C4-2B (cell line): ENCODE results near the gene SOCS2.

ENCODE experiments used
- H3K27ac ChIP-seq: fragments of 450-650 bp; 2 replicates; pipeline ENCODE4 v1.5.1; 2017
- CTCF ChIP-seq: fragments of 450-650 bp; conservative IDR thresholded peaks from 2 replicates; pipeline ENCODE4 v1.5.1; 2017; ENCODE audit warnings: mild to moderate bottlenecking
- ZFX ChIP-seq: fragments of 450-650 bp; IDR thresholded peaks from 2 replicates; pipeline ENCODE4 v1.6.1; 2017

The SOCS2 gene

GRCh38 chr12:93587611-93588010 lies 15.1 kb downstream of the SOCS2 start:
- no peak for TF ChIP-seq ZFX
- TF ChIP-seq CTCF = no peak
- H3K27ac ChIP-seq = no peak overlapping the region

- no peak overlapping the region for H3K27ac ChIP-seq
- TF ChIP-seq ZFX = no peak
Measured at GRCh38 chr12:93589081-93589480, 16.6 kb downstream of the SOCS2 start.

- TF ChIP-seq CTCF (no peak), ZFX (no peak)
- peak overlapping the region; percentile 14; the same call in 1 of the 2 replicates for H3K27ac ChIP-seq
Measured at GRCh38 chr12:93591137-93591868, 18.8 kb downstream of the SOCS2 start.

GRCh38 chr12:93592641-93593406 lies 20.3 kb downstream of the SOCS2 start:
- TF ChIP-seq CTCF (no peak), ZFX (no peak)
- H3K27ac ChIP-seq = no peak overlapping the region

- H3K27ac ChIP-seq = no peak overlapping the region
- TF ChIP-seq ZFX (no peak), CTCF (no peak)
Measured at GRCh38 chr12:93593843-93594242, 21.4 kb downstream of the SOCS2 start.

GRCh38 chr12:93594766-93595311 lies 22.4 kb downstream of the SOCS2 start:
- no peak for TF ChIP-seq ZFX
- TF ChIP-seq CTCF = no peak
- no peak overlapping the region for H3K27ac ChIP-seq

- no peak overlapping the region for H3K27ac ChIP-seq
- TF ChIP-seq ZFX (no peak), CTCF (no peak)
Measured at GRCh38 chr12:93595351-93595750, 22.9 kb downstream of the SOCS2 start.
